Osteocyte (in vitro differentiated cells): ENCODE measurements around the gene MARCHF10. TPM values are rescaled to one million over a fixed set of nuclear protein-coding genes. Genes with fewer than 3 reads are reported as not detected.
"Not testable (repeated sequence)": the region's sequence is repeated elsewhere in the genome, so short reads cannot be mapped to it uniquely, and the experiment has no call there.

Source experiments
- DNase-seq: peaks from one replicate; pipeline ENCODE4 v3.0.0; 2021; ENCODE audit warnings: mixed read lengths; ENCODE audit not compliant: unreplicated experiment; ENCODE audit errors: extremely low spot score
- H3K27ac Mint-ChIP-seq: one replicate; pipeline ENCODE4 v1.8.0; 2021; ENCODE audit warnings: mild to moderate bottlenecking, mixed read lengths; ENCODE audit not compliant: unreplicated experiment
- H3K27me3 Mint-ChIP-seq: one replicate; pipeline ENCODE4 v1.8.0; 2021; ENCODE audit warnings: mixed read lengths; ENCODE audit not compliant: unreplicated experiment
- H3K36me3 Mint-ChIP-seq: one replicate; pipeline ENCODE4 v1.8.0; 2021; ENCODE audit warnings: mixed read lengths; ENCODE audit not compliant: unreplicated experiment
- H3K4me1 Mint-ChIP-seq: one replicate; pipeline ENCODE4 v1.8.0; 2021; ENCODE audit warnings: mixed read lengths; ENCODE audit not compliant: unreplicated experiment
- H3K4me3 Mint-ChIP-seq: one replicate; pipeline ENCODE4 v1.8.0; 2021; ENCODE audit warnings: mild to moderate bottlenecking, moderate library complexity, mixed read lengths; ENCODE audit not compliant: unreplicated experiment
- H3K9me3 Mint-ChIP-seq: one replicate; pipeline ENCODE4 v1.8.0; 2021; ENCODE audit warnings: mixed read lengths; ENCODE audit not compliant: unreplicated experiment
- CTCF ChIP-seq: fragments of 200-600 bp; sonication (generic); IDR thresholded peaks from 2 replicates; pipeline ENCODE4 v1.5.0; 2021; ENCODE audit warnings: antibody characterized with exemption, mild to moderate bottlenecking, moderate library complexity
- total RNA-seq: library from RNA; stranded (reverse); gene quantifications from 2 replicates; pipeline ENCODE4 v1.2.1, GENCODE V29; 2021

Gene MARCHF10
- total RNA-seq, 1 donor from 2014 or later = not detected

GRCh38 chr17:62786646-62787045, 21.5 kb downstream of the MARCHF10 start:
- DNase-seq = no peak
- Mint-ChIP-seq H3K4me1 (peaks cover 24% of the 10 kb centered on the region), H3K9me3 (peaks cover 3% of the 10 kb centered on the region), H3K36me3 (peaks cover 3% of the 10 kb centered on the region), H3K4me3 (no peak overlapping the region), H3K27me3 (no peaks in the 10 kb centered on the region), H3K27ac (no peak overlapping the region)
- TF ChIP-seq CTCF = no peak

- DNase-seq, H3K27ac Mint-ChIP-seq, H3K9me3 Mint-ChIP-seq, H3K36me3 Mint-ChIP-seq, H3K4me3 Mint-ChIP-seq, H3K27me3 Mint-ChIP-seq: not testable (repeated sequence)
- peaks cover 20% of the 10 kb centered on the region for H3K4me1 Mint-ChIP-seq
Measured at GRCh38 chr17:62785983-62786382, 22.1 kb downstream of the MARCHF10 start.

- Mint-ChIP-seq H3K27me3 (no peaks in the 10 kb centered on the region), H3K4me1 (peaks cover 34% of the 10 kb centered on the region), H3K36me3 (peaks cover 3% of the 10 kb centered on the region), H3K27ac (no peak overlapping the region), H3K9me3 (peaks cover 3% of the 10 kb centered on the region), H3K4me3 (no peak overlapping the region)
- no peak for TF ChIP-seq CTCF
- DNase-seq = no peak
Measured at GRCh38 chr17:62782730-62783270, 25.3 kb downstream of the MARCHF10 start.

GRCh38 chr17:62781831-62782251, 26.3 kb downstream of the MARCHF10 start:
- no peak for TF ChIP-seq CTCF
- Mint-ChIP-seq H3K27ac (peak overlapping the region; percentile 7), H3K36me3 (peaks cover 3% of the 10 kb centered on the region), H3K9me3 (peaks cover 3% of the 10 kb centered on the region), H3K4me3 (no peak overlapping the region), H3K27me3 (no peaks in the 10 kb centered on the region), H3K4me1 (peaks cover 34% of the 10 kb centered on the region)
- no peak for DNase-seq

- DNase-seq = no peak
- Mint-ChIP-seq H3K27ac (peak overlapping the region; percentile 7), H3K9me3 (peaks cover 3% of the 10 kb centered on the region), H3K4me3 (no peak overlapping the region), H3K4me1 (peaks cover 34% of the 10 kb centered on the region), H3K27me3 (no peaks in the 10 kb centered on the region), H3K36me3 (peaks cover 3% of the 10 kb centered on the region)
- TF ChIP-seq CTCF = no peak
Measured at GRCh38 chr17:62781356-62781755, 26.8 kb downstream of the MARCHF10 start.

GRCh38 chr17:62780951-62781350, 27.2 kb downstream of the MARCHF10 start:
- Mint-ChIP-seq H3K9me3 (peaks cover 3% of the 10 kb centered on the region), H3K36me3 (peaks cover 3% of the 10 kb centered on the region), H3K27ac (peak overlapping the region; percentile 33), H3K4me3 (no peak overlapping the region), H3K4me1 (peaks cover 34% of the 10 kb centered on the region), H3K27me3 (no peaks in the 10 kb centered on the region)
- TF ChIP-seq CTCF = no peak
- DNase-seq = no peak
